Esophagus squamous epithelium (tissue), 4 donors: ENCODE results near the gene CNNM1.

Source experiments
- CTCF ChIP-seq, 6 experiments: fragments of 450-650 bp in 4 of 6; fragments of 200-600 bp in 2 of 6; sonication (generic) in 2 of 6; IDR thresholded peaks; one replicate each; pipeline ENCODE4 v1.5.1; 2016 to 2019; ENCODE audit warnings: antibody characterized with exemption in 6 of 6, mild to moderate bottlenecking in 4 of 6, moderate library complexity in 4 of 6
- POLR2A ChIP-seq, 4 donors: fragments of 450-650 bp; IDR thresholded peaks; one replicate each; pipeline ENCODE4 v1.6.1; 2017; ENCODE audit warnings: antibody characterized with exemption in 4 of 4, mild to moderate bottlenecking in 4 of 4, moderate library complexity in 3 of 4

- TF ChIP-seq CTCF (IDR thresholded peaks at IDR 0.05) (no peak), POLR2A (IDR thresholded peaks at IDR 0.05) (no peak)
Measured at GRCh38 chr10:99339077-99339476, 9.9 kb downstream of the CNNM1 start.
